ENCODE results near the gene ZNF549.

- TF ChIP-seq POLR2A (IDR thresholded peaks at IDR 0.05; ENCODE audit: low read depth, low read length) (no peak), TAF1 (IDR thresholded peaks at IDR 0.05; ENCODE audit: borderline replicate concordance, low read depth, low read length) (no peak)
Observed at GRCh38 chr19:57515255-57515654, 11.9 kb upstream of the ZNF549 start.
